Cardiac septum (tissue), 1 donor: ENCODE results near the gene PDE6D. TPM values are rescaled to one million over a fixed set of nuclear protein-coding genes. Genes with fewer than 3 reads are reported as not detected.
"Not testable (repeated sequence)": the region's sequence is repeated elsewhere in the genome, so short reads cannot be mapped to it uniquely, and the experiment has no call there.

ENCODE experiments used
- DNase-seq: peaks from one replicate; pipeline ENCODE4 v3.0.0-alpha.2; 2020; ENCODE audit warnings: low spot score
- intact Hi-C: fragments of 100-400 bp; cut with DNase I; formaldehyde crosslinking; loops from one replicate; pipeline ENCODE4 v1.14.0; 2022
- total RNA-seq: library from RNA; stranded (reverse); fragmentation: NEBNext Ultra II Directional; extraction: Animal tissue kit (Norgen Biotek cat#: 25700); gene quantifications from one replicate; pipeline ENCODE4 v1.2.1, GENCODE V29; 2021
- donor health status: DM: no; HTN: no; CAD: no.

PDE6D gene
- total RNA-seq, 1 donor from 2014 or later = 17.9 TPM

- DNase-seq = no peak
Measured at GRCh38 chr2:231781798-231782726, 980 bp upstream of the PDE6D start.

DNA sequence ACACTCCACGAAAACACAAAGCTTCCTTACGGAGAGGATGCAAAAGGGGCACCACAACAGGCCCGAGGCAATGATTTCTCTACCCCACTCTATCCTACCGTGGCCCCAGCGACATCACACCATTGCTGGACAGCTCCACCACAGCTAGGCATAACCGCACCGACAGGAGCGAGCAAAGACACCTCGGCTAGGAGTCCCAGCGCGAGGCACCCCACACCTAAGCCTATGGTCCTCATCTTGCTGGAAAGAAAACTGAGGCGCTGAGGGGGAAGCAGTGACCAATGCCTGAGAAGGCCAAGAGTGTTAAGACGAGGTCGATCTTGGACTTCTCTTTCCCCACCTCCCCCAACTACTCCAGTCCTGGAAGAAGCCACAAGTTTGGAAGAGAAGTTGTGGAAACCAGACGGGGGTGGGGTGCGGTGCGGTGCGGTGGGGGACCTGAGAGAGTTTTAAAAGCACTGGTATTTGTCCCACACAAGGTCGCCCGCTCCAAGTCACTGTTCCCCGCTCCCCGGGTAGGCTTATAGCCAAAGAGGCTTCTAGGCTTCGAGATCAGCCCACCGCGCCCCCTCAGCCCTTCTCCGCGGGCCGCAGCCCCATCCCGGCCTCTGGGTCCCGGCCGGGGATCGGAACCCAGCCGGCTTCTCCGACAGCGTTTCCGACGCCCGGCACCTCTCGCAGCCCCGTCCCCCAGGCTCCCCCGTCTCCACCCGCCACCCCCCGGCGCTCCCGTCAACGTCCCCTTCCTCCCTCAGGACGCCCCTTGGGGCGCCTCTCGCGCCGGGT is 766 bp downstream of the PDE6D start:
- DNase-seq = no peak
- intact Hi-C loops = loop anchor here (2.0 to 10.0 kb wide), 5 partner anchors 73 to 726 kb away; partner anchors contain the start of genes DIS3L2, PSMD1 and PTMA

More at GRCh38 chr2:231781798-231782726, 980 bp upstream of the PDE6D start:
- intact Hi-C loops = loop anchor here (2.0 to 10.0 kb wide), 5 partner anchors 75 to 727 kb away; partner anchors contain the start of genes DIS3L2, PSMD1 and PTMA

GRCh38 chr2:231769170-231770136 is 11.6 kb downstream of the PDE6D start:
- intact Hi-C loops = no loop called here
- no peak for DNase-seq

DNA sequence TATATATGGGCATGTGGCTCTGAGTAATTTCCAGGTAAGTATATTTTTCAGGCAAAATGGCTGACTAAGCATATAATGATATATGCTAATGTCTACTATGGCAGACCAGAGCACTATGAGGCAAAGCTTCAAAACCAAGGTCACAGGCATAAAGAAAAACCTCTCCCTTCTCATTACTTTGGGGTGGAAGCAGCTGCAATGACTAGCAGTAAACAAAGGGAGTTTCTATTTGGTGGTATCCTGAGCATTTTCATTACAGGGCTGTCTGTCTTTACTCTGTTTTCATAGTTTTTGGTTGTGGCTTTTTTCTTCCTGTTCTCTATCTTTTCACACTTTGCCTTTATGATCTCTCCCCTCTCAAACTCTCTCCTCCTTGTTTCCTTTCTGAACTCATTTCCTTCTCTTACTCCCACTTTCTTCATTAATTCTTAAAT is 15.6 kb downstream of the PDE6D start:
- intact Hi-C loops = no loop called here
- no peak for DNase-seq

GRCh38 chr2:231764760-231765159 is 16.3 kb downstream of the PDE6D start:
- DNase-seq = no peak
- intact Hi-C loops = no loop called here

GRCh38 chr2:231764124-231764523 is 17.0 kb downstream of the PDE6D start:
- intact Hi-C loops = no loop called here

GRCh38 chr2:231761735-231762134 is 19.3 kb downstream of the PDE6D start:
- no peak for DNase-seq

More at GRCh38 chr2:231764124-231764523, 17.0 kb downstream of the PDE6D start:
- no peak for DNase-seq

DNA sequence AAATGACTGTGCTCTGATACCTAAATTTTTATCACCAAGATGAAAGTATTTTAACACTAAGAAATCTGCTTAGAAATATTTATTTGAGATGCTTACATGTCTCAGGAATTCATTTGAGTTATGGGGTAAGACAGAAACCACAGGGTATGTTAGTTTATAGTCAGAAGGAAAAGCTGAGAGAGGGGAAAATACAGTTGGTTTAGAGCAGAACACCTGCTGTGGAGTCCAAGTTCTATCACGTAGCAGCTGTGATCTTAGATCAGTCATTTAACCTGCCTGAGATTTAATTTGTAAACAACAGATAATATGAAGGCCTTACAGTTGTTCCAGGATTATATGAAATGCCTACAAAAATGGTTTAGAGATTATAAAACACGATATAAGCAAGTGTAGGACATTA is 29.0 kb downstream of the PDE6D start:
- intact Hi-C loops = no loop called here
- DNase-seq = no peak

More at GRCh38 chr2:231761735-231762134, 19.3 kb downstream of the PDE6D start:
- intact Hi-C loops = no loop called here

DNA sequence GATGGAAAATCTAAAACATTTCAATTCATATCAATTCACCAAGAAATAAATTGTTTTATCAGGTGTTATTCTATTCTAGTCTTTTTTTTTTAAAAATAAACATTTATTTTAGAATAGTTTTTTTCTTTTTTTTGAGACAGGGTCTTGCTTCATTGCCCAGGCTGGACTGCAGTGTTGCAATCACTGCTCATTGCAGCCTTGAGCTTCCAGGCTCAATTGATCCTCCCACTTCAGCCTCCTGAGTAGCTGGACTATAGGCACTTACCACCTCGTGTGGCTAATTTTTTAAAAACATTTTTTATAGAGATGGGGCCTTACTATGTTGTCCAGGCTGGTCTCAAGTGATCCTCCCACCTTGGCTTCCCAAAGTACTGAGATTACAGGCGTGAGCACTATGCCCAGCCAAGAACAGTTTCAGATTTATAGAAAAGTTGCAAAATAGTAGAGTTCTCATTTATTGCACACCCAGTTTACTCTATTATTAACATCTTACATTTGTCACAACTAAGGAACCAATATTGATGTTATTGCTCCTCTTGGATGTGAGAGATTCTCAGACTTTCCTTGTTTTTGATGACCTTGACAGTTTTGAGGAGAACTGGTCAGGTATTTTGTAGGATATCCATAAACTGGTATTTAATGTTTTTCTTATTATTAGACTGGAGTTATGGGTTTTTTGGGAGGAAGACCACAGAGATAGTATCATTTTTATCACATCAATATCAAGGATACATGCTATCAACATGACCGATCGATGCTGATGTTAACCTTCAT is 29.9 kb downstream of the PDE6D start:
- intact Hi-C loops = no loop called here
- no peak for DNase-seq

- DNase-seq, intact Hi-C loops: not testable (repeated sequence)
Measured at GRCh38 chr2:231749016-231749415, 32.1 kb downstream of the PDE6D start.

DNA sequence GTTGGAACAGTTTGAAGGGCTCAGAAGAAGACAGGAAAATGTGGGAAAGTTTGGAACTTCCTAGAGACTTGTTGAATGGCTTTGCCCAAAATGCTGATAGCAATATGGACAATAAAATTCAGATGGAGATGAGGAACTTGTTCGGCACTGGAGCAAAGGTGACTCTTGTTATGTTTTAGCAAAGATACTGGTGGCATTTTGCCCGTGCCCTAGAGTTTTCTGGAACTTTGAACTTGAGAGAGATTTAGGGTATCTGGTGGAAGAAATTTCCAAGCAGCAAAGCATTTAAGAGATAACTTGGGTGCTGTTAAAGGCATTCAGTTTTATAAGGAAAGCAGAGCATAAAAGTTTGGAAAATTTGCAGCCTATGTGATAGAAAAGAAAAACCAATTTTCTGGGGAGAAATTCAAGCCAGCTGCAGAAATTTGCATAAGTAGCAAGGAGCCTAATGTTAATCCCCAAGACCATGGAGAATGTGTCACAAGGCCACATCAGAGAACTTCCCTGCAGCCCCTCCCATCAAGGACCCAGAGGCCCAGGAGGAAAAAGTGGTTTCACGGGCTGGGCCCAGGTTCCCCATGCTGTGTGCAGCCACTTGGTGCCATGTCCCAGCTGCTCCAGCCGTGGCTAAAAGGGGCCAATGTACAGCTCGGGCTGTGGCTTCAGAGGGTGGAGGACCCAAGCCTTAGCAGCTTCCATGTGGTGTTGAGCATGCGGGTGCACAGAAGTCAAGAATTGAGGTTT is 32.8 kb downstream of the PDE6D start:
- DNase-seq, intact Hi-C loops: not testable (repeated sequence)

DNA sequence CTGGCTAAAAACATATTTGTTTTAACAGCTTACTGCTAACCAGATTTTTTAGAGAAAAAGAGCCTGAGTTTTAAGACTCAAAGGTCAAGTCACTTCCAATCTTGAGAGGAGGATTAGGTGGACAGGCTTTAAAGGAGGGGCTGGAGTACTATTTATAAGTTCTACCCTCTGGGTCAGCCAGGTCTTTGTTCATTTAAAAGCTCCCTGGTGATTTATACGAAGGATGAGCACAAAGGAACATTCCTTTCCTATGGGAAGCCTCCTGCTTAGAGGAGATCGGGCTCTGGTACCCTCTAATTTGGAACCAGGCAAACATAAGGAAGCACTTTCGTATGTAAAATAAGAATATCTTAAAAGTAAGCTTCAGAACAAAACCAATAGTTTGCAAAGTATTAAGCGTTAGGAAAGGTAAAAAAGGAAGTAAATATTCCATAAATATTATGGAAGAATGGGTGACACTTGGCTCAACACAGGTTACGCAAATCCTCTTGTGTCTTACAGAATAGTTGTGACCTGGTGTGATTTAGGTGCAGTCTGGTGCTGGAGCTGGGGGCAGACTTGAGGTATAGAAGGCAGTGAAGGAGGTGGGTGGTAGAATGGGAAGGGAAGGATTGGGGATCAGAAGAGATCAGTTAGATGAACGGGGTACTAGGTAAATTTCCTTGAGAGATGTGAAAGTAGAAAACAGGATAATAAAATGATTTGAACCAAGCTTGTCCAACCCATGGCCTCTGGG is 35.6 kb downstream of the PDE6D start:
- no peak for DNase-seq
- intact Hi-C loops = no loop called here

- no peak for DNase-seq
Measured at GRCh38 chr2:231743376-231744116, 37.5 kb downstream of the PDE6D start.

GRCh38 chr2:231737761-231738160 is 43.3 kb downstream of the PDE6D start:
- intact Hi-C loops = no loop called here
- no peak for DNase-seq

More at GRCh38 chr2:231743376-231744116, 37.5 kb downstream of the PDE6D start:
- intact Hi-C loops = no loop called here

DNA sequence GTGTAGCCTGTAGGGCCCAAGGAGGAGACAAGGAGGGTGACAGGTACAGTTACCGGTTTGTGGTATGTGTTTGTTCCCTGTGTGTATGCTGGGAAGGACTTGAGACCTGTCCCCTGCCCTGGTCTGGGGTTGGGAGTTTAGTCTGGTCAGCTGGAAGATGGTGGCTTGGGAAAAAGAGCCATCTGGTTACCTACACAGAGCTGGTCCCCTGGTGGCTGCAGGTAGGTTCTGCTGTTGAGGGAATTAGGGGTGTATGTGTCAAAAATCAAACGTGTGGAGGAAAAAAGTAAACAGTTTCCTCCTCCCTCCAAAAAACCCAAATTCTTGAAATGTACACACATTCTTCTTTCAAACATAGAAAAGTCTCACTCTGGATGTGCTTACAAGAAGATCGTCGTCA is 48.5 kb downstream of the PDE6D start:
- no peak for DNase-seq
- intact Hi-C loops = no loop called here

DNA sequence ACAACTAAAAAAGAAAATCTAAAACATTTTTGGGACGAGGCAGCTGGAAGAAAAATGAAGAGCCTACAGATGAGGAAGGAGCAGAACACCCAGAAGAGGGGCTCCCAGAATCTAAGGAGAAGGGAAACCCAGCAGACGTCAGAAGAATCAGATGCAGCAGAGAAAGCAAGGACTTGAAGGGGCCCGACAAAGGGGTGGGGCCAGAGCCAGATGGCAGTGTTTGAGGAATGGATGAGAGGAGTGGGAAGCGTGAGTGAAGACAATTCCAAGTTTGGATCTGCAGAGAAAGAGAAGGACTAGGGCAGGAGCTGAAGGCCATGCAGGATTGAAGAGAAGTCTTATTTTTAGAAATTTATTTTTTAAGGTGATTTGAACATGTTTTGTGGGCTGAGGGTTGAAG is 53.5 kb downstream of the PDE6D start:
- intact Hi-C loops = no loop called here
- no peak for DNase-seq
